22Rv1 (cell line): ENCODE measurements around the gene CINP.

Source experiments
- ZFX ChIP-seq: fragments of 450-650 bp; IDR thresholded peaks from 2 replicates; pipeline ENCODE4 v1.6.1; 2017; ENCODE audit warnings: antibody characterized with exemption, borderline replicate concordance
- TF ChIP-seq, protein P1 (sequence below): fragments of 450-650 bp; IDR thresholded peaks from 2 replicates; pipeline ENCODE4 v1.5.1; 2017; ENCODE audit warnings: mild to moderate bottlenecking

GRCh38 chr14:102316338-102316742 lies 46.4 kb downstream of the CINP start:
- TF ChIP-seq, protein P1, sequence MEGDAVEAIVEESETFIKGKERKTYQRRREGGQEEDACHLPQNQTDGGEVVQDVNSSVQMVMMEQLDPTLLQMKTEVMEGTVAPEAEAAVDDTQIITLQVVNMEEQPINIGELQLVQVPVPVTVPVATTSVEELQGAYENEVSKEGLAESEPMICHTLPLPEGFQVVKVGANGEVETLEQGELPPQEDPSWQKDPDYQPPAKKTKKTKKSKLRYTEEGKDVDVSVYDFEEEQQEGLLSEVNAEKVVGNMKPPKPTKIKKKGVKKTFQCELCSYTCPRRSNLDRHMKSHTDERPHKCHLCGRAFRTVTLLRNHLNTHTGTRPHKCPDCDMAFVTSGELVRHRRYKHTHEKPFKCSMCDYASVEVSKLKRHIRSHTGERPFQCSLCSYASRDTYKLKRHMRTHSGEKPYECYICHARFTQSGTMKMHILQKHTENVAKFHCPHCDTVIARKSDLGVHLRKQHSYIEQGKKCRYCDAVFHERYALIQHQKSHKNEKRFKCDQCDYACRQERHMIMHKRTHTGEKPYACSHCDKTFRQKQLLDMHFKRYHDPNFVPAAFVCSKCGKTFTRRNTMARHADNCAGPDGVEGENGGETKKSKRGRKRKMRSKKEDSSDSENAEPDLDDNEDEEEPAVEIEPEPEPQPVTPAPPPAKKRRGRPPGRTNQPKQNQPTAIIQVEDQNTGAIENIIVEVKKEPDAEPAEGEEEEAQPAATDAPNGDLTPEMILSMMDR, result no peak
- no peak for TF ChIP-seq ZFX
